M059J (cell line): Measurements from ENCODE around the gene POLRMT. TPM values are rescaled to one million over a fixed set of nuclear protein-coding genes. Genes with fewer than 3 reads are reported as not detected.

Experiments used
- DNase-seq: peaks from one replicate; pipeline ENCODE4 v3.0.0-alpha.2; 2012; ENCODE audit warnings: low read depth
- total RNA-seq: library from RNA; depleted of rRNA; stranded (reverse); fragments of >200 nt; shearing (Covaris generic); gene quantifications from 2 replicates; pipeline ENCODE4 v1.2.3, GENCODE V29; 2014; rRNA removed

The POLRMT gene
- total RNA-seq, 1 experiment from 2014 or later = 25.5 TPM

- DNase-seq = no peak
These were observed 54.1 kb downstream of the POLRMT start for GRCh38 chr19:579111-579841.

- no peak for DNase-seq
These were observed 55.6 kb downstream of the POLRMT start for GRCh38 chr19:577439-578392.

DNA sequence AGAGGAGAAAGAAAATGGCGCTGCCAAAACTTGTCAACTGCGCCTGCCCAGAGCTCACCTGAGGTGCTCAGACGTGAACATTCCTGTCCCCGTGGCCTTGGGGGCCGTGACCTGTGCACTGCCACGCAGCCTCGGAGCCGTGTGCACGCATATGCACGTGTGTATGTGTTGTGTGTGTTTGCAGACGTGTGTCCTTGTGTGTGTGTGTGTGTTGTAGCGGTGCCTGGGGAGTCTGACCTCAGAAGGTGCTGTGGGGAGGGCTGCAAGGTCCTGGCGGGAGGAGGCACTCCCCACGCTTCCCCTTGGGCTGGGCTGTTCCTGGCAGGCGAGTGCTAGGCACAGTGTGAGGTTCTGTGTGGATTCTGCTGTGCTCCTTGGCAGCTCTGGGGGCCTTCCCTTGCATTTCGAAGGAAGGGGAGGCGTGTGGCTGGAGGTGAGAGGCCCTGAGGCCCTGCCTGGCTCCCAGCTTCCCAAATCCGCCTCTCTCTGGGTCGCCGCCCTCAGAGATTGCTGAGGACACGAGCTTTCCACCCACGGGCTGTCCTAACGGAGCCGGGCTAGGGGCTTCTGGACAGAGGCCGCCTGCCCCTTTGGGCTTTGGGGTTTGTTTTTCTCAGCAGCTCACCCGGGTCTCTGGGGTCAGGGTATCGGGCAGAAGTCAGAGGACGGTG is 56.4 kb downstream of the POLRMT start:
- DNase-seq = no peak

- DNase-seq = peak; percentile 79
These were observed 57.5 kb downstream of the POLRMT start for GRCh38 chr19:575527-576506.

DNA sequence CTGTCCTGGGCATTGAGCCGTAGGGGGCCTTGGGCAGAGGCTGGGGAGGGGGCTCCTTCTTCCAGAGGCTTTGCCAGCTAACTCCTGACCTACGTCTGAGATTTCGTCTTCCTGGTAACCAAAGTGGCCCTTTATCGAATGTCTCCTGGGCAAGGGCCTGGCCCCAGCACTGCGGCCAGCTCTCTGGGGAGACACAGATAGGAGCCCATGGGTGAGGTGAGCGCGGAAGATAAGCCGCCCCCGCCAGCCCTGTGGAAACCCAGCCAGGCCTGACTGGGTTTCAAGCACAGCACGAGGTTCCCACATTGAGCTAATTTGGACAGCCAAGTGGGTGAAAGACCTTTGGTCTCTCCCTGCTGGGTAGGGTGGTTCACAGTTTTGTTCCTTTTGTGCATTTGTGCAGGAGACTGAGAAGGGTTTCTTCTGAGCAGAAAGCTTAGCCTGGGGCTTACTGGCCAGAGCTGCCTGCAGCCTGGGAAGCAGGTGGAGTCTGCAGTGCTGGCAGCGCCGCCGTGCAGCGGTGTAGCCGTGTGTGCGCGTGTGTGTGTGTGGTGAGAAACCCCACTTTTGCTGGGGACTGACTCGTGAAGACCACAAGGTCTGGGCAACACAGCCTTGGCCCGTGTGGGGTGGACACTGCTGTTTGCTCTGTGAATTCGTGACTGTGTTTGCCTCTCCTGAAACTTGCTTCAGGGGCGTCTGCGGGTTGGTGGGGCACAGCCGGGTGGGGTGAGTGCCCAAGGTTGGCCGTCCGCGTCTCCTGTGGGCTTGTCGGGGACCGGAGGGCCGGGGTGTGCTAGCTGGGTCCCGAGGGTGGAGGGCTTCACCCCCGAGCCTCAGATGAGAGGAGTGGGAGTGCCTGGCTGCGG is 58.4 kb downstream of the POLRMT start:
- DNase-seq = peak; percentile 60

- DNase-seq = no peak
These were observed 59.9 kb downstream of the POLRMT start for GRCh38 chr19:573519-573825.

DNA sequence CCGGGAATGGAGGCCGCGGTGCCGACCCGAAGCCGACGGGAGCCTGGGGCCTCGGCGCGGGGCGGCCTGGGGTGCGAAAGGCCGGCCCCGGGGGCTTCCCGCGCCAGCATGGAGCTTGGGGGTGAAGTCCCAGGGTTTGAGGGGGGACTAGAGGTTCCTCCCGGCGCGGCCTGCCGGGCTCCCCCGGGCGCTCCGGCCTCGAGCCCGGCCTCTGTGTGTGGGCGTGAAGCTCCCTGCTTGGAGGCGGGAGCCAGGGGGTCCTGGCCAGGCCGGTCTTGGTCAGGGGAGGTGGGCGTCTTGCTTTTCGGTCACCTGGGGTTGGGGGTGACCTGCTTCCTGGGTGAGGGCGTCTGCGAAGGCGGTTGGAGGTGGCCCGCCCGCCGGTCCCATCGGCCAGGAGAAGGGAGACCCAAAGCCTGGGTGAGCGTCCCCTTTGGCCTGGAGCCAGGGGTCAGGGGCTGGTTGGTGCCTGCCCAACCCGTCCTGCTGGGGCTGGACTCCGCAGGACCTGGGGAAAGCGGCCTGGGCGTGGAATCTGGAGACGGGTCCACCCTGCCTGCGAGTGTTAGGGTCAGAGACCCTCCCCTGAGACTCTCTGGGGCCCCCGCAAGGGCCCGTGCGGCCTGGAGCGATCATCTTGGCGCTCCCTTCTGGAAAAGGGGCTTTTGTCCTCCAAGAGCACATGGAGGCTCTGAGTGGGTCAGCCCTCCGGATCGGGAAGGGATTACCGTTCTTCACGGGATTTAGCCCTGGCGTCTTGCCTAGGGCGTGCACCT is 60.4 kb downstream of the POLRMT start:
- DNase-seq = peak; percentile 59

GRCh38 chr19:572140-572742 is 61.1 kb downstream of the POLRMT start, which contains the start of gene BSG:
BSG (plus strand) TSS chr19:572596; CDS start chr19:572635, 39 bp downstream.
- peak; percentile 98 for DNase-seq

- DNase-seq = peak; percentile 73
These were observed 61.8 kb downstream of the POLRMT start for GRCh38 chr19:571566-571974.

DNA sequence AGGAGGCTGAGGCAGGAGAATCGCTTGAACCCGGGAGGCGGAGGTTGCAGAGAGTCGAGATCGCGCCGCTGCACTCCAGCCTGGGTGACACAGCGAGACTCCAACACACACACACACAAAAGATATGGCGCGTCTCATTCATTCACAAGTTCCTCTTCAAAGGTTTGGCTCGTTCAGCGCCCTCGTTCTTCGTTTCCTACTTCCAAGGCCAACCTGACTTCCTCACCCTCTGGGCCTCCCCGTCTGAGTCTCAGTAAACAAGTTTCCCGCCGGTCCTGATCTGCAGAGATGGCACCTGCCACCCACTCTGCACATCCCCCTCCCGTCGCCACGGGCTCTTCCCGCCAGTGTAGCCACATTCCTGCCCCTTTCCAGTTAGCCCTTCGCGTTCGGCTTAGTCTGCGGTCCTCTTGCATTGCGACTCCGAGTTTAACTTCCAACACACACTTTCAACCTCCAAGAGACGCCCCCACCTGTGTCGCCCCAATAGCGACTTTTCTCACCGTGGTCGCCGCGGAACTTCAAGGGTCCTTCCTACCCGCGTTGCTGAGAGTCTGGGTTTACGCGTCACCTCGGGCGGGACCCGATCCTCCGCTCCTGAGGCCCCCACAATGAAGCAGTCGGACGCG is 62.3 kb downstream of the POLRMT start:
- peak; percentile 70 for DNase-seq

GRCh38 chr19:570251-570686 is 63.1 kb downstream of the POLRMT start:
- DNase-seq = no peak

DNA sequence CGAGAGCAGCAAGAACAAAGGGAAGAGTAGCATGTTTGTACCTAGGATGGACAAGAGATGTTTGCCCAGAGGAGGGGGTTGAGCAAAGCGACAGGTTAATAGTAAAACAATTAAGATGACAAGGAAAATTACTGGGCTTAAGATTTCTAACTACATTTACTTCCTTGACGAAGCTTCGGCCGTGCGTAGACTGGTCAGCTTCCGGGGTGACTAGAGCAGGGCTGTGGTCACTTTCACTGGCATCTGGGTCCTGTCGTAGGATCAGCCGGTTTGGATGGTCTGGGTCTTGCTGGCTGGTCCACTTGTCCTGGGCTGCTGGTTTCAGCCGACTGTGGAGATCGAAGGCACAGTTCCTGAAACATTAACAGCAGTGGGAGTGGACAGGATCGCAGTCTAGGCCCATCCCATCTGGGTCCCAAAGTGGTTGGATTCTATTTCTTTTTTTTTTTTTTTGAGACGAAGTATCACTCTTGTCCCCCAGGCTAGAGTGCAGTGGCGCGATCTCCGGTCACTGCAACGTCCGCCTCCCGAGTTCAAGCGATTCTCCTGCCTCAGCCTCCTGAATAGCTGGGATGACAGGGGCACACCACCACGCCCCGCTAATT is 65.9 kb downstream of the POLRMT start:
- no peak for DNase-seq

Other genes with a start within 250 kb of the POLRMT start
- gene C2CD4C, start 224.4 kb downstream of the POLRMT start, total RNA-seq = 0.74 TPM in 1 of 2 replicates, not detected in the other
- gene SHC2, start 172.5 kb downstream of the POLRMT start, total RNA-seq = 0.05 TPM in 1 of 2 replicates, not detected in the other
- gene MADCAM1, start 137.1 kb downstream of the POLRMT start, total RNA-seq = not detected in 2 replicates
- 43.6 and 43.9 TPM in 2 replicates for gene TPGS1, start 126.0 kb downstream of the POLRMT start, total RNA-seq
- 50.6 and 57.4 TPM in 2 replicates for gene CDC34, start 101.8 kb downstream of the POLRMT start, total RNA-seq
- gene GZMM, start 89.5 kb downstream of the POLRMT start, total RNA-seq = 0.84 and 1.6 TPM in 2 replicates
- gene BSG, start 60.9 kb downstream of the POLRMT start, total RNA-seq = 961 and 1,106 TPM in 2 replicates
- gene HCN2, start 43.7 kb downstream of the POLRMT start, total RNA-seq = 0.42 and 1.4 TPM in 2 replicates
- not detected in 2 replicates for gene FGF22, start 6.3 kb upstream of the POLRMT start, total RNA-seq
- gene RNF126, start 29.7 kb upstream of the POLRMT start, total RNA-seq = 33.6 and 53.8 TPM in 2 replicates
- gene FSTL3, start 42.9 kb upstream of the POLRMT start, total RNA-seq = 29.7 and 59.0 TPM in 2 replicates
- gene PRSS57, start 61.9 kb upstream of the POLRMT start, total RNA-seq = not detected in 2 replicates
- 0.07 and 1.4 TPM in 2 replicates for gene PALM, start 75.4 kb upstream of the POLRMT start, total RNA-seq
- gene MISP, start 117.6 kb upstream of the POLRMT start, total RNA-seq = 0.37 and 0.79 TPM in 2 replicates
- gene PTBP1, start 163.9 kb upstream of the POLRMT start, total RNA-seq = 184 and 196 TPM in 2 replicates
- 2.3 and 3.8 TPM in 2 replicates for gene PLPPR3, start 188.4 kb upstream of the POLRMT start, total RNA-seq
- gene AZU1, start 194.3 kb upstream of the POLRMT start, total RNA-seq = not detected in 2 replicates
- gene PRTN3, start 207.5 kb upstream of the POLRMT start, total RNA-seq = not detected in 2 replicates
- gene ELANE, start 218.8 kb upstream of the POLRMT start, total RNA-seq = not detected in 2 replicates
- 0.52 and 0.89 TPM in 2 replicates for gene CFD, start 226.1 kb upstream of the POLRMT start, total RNA-seq